GM19438 (cell line): ENCODE data around the gene PPM1H.
"Not testable (repeated sequence)": the region's sequence is repeated elsewhere in the genome, so short reads cannot be mapped to it uniquely, and the experiment has no call there.

ENCODE experiments used
- ATAC-seq: cut with Tn5 transposase; IDR thresholded peaks from one replicate; pipeline ENCODE4 v1.9.1; 2021; ENCODE audit warnings: low read depth; ENCODE audit not compliant: unreplicated experiment

PPM1H gene, protein sequence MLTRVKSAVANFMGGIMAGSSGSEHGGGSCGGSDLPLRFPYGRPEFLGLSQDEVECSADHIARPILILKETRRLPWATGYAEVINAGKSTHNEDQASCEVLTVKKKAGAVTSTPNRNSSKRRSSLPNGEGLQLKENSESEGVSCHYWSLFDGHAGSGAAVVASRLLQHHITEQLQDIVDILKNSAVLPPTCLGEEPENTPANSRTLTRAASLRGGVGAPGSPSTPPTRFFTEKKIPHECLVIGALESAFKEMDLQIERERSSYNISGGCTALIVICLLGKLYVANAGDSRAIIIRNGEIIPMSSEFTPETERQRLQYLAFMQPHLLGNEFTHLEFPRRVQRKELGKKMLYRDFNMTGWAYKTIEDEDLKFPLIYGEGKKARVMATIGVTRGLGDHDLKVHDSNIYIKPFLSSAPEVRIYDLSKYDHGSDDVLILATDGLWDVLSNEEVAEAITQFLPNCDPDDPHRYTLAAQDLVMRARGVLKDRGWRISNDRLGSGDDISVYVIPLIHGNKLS

DNA sequence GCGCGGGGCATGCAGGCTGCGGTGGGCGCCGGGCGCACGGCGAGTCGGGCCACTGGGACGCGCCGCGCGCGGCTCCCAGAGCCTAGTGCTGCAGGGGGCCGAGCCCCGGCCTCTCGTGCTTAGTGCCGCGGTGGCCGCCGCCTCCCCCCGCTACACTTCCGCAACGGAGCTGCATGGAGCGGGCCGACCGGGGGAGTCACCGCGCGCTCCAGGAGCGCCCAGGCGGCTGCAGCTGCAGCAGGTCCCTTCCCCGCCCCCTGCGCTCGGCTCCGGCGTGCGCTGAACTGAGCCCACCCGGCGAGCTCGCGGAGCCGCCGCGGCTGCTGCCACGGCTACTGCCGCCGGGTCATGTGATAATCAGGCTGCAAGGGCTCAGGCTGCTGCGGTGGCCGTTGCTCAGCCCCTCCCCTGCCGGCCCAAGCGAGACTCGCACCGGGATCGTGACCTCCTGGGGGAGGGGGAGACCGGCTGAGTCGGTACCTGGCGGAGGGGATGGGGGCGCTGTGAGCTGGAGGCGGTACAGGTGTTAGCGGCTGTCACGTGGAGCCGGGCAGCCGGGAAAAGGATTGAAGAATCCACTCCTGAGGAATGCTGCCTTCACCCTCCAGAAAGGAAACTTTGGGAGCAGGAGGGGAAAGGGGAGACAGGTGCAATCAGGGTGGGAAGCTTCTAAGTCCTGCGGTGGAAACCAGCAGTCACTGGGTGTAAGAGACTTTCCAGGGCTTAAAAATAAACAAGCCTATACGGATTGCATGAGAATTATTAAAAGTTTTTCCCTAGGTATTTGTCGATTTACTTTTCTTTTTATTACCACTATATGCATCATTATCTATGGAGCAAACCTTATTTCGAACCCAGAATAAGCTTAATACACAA is at the start of gene PPM1H:
Gene PPM1H (minus strand): TSS at position 352 of the 876 bp plus-strand sequence. CDS start 414 bp downstream, outside the sequence.
- peak; percentile 81 for ATAC-seq

DNA sequence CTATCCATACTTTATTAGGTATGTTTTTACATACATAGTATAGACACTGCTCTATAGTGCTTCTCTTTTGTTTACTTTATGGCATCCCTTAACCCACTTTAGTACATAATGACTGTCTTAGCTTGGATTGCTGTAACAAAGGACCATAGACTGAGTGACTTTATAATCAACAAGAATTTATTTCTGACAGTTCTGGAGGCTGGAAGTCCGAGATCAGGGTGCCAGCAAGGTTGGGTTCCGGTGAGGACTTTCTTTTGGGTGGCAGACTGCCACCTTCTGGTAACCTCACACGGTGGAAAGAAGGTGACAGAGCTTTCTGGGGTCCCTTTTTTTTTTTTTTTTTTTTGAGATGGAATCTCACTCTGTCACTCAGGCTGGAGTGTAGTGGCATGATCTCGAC is 48.6 kb upstream of the PPM1H start:
- no peak for ATAC-seq

DNA sequence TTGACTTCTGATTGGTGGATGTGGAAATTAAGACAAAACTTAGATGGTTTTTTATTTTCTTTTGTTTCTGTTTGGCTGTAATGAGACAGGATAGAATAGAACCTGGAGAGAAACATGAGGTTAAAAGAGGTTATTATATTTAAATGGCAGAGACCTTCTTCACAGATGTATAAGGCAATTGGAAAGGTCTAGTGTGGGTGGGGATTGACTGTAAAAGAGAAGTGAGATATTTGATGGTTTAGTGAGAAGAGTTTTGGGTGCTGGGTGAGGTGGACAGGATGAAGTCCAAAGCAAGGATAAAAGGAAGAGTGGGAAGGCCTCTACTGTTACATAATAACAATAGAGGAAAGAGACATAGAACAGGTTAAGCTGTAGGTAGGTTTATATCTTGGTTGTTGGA is 43.8 kb upstream of the PPM1H start:
- no peak for ATAC-seq

DNA sequence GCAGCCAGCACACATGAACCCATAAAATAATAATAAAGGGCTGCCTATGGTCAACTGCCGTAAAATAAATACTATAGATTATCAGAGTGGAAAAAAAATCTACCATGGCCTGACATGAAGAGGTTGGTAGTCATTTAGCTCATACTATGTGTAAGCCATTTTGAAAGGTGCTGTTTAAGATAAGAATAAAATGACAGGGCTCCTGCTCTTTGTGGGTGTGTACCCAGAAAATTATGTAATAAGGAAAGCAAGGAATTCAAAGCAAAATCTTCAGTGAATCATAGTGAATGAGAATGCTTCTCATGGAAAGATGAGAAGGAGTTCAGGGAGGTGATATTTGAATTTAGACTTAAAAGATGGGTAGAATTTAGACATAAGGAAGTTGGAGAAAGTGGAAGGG is 42.9 kb upstream of the PPM1H start:
- no peak for ATAC-seq

DNA sequence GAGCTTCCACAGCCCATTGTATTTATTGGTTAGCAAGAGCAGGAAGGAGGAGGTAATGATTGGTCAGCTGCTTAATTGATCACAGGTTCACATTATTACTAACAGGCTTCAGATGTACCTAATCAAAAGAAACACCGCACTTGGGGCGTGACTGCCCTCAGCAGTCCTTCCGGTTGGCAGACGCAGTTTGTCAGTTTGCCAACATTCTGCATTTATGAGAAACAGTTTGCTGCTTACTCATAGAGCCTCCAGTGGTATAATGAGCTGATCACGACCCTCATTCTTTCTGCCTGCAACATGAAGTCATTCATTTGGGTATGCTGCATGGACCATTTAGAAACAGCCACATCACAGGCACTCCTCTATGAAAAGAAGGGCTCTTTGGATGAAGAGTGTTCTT is 42.5 kb upstream of the PPM1H start:
- no peak for ATAC-seq

DNA sequence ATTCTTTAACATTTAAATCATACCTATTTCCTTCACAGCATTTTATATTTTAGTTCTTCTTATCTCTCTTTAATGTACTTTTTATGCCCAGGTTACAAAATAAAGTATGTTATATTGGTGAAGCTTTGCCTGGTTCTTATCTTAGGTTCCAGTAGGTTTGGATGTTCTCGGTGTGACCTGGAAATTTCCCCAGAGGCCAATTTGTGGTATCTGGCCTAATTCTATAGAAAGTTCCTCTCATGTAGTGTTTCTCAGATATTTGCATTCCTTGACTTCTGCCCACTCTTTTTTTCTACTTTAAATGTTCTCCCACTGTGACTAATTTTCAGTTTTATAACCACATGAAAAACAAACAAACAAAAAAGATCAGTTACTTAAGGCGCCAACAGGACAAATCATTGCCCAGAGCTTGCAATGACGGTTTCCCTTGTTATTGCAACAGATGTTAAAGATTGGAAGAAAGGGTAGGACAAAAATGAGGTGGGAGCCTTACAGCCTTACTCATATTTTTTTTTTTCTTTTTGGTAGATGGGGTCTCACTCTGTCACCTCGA is 41.2 kb upstream of the PPM1H start:
- ATAC-seq, result no peak

DNA sequence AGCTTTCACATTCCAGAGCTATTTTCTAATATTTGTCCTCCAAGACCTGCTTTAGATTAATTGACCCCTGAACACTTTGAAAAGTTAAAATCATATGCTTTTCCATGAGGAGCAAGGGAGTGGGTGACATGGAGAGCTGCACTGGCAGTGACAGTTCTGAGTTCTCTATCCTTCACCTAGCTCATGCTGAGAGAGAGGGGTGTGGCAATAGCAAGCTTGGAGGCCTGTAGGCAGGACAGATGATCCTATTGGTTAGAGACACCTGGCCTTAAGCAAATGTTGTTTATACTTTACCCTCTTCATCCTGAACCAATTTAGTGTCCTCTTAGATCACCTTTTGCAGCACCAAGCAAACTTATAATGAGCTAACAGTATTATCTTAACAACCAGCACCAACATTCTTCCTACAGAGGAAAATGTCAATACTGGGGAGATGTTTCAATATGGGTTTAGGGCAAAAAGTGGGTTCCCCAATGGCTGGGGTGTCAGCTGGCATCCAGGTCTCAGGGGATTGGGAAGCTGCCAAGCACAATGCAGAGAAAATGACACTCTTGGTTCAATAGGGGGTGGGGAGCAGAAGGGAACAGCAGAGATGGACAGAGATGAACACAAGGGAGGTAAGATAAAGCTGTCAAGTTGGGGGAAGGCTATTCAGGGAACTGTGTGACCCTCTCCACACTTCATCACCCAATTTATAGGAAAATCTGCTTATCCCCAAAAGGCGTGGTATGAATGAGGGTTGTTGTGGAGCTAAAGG is 37.0 kb upstream of the PPM1H start:
- no peak for ATAC-seq

DNA sequence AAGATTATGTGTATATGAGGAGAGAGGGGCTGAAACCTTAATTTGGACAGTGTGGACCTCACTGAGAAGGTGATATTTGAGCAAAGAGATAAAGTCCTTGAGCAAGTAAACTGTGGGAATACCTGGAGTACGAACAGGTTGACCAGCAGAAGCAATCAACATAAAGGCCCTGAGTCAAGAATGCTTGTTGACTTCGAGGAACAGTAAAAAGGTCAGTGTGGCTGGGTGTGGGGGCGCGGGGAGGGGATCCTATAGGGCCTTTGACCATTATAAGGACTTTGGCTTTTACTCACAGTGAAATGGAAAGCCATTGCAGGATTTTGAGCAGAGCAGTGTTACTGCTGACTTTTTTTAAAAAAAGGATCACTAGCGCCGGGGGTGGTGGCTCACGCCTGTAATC is 34.7 kb upstream of the PPM1H start:
- no peak for ATAC-seq

DNA sequence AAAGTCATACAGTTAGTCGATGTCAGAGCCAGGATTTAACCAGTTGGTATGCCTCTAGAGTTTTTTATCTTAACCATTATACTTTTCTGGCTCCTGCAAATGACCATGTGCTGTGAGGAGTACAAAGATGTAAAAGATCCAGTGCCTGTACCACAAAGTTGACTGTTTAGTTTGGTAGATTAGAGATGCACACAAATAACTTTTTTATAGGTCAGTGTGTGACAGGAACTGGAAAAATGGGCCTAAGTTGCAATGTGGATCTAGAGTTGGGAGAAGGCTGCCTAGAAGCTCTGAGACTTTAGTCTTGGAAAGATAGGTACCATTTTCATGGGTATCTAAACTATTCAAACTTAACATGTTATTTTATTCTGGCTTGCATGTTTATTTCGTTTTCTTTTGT is 32.8 kb upstream of the PPM1H start:
- no peak for ATAC-seq

DNA sequence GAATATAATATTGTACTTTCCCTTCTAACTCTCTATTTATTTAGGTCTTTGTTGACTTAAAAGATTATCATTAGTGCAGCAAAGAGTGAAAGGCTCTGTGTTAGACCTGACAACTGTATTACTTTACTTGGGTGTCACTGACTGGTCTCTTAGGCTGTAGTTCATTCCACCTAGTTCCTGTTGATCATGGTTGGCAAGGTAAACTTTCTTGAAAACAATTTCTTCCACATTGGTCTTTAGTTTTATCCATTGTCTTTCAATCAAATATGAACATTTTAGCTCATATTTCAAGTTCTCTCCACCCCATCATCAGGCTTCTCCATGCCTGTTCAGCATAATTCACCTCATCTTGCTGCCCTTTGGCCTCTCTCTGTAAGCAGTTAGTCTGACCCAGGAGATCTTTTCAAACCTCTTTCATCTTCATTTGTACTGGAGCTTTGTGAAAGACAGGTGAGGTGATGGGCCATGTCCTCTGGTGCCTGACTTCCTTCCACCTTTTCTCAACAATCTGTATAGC is 32.1 kb upstream of the PPM1H start:
- no peak for ATAC-seq

DNA sequence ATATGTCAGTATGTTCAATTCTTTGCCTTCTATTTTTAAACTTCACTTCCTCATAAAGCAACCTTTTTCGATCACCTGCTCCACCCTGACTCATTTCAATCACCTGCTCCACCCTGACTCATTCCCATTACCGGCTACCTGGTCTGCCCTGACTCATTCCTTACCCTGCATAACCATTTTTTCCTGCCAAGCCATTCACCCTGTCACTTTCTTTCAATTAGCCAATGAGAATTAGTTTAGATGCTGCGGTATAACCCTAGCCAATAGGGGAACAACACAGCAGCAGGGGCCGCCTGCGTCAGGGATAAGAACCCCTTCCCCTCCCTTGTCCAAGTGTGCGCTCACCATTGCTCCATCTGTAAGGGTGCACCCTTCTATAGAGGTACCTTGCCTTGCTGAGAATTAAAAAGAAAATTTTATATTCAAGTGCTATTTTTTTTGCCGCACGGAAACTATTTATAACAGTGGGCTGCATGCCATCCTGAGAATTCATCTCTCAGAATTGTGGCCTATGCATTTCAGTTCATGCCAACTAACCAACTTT is 31.6 kb upstream of the PPM1H start:
- ATAC-seq, result not testable (repeated sequence)

DNA sequence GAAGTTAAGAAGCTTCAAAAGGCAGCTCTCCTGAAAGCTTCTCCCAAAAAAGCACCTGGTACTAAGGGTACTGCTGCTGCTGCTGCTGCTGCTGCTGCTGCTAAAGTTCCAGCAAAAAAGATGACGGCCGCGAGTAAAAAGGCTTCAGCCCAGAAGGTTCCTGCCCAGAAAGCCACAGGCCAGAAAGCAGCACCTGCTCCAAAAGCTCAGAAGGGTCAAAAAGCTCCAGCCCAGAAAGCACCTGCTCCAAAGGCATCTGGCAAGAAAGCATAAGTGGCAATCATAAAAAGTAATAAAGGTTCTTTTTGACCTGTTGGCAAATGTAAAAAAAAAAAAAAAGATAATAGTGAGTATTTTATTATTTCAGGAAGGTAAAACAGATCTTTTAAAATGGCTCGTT is 30.8 kb upstream of the PPM1H start:
- not testable (repeated sequence) for ATAC-seq

DNA sequence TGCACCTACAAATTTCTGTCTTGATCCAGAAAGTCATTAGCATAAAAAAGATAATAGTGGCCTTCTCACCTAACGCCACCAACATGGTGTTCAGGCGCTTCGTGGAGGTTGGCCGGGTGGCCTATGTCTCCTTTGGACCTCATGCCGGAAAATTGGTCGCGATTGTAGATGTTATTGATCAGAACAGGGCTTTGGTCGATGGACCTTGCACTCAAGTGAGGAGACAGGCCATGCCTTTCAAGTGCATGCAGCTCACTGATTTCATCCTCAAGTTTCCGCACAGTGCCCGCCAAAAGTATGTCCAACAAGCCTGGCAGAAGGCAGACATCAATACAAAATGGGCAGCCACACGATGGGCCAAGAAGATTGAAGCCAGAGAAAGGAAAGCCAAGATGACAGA is 30.3 kb upstream of the PPM1H start:
- not testable (repeated sequence) for ATAC-seq

DNA sequence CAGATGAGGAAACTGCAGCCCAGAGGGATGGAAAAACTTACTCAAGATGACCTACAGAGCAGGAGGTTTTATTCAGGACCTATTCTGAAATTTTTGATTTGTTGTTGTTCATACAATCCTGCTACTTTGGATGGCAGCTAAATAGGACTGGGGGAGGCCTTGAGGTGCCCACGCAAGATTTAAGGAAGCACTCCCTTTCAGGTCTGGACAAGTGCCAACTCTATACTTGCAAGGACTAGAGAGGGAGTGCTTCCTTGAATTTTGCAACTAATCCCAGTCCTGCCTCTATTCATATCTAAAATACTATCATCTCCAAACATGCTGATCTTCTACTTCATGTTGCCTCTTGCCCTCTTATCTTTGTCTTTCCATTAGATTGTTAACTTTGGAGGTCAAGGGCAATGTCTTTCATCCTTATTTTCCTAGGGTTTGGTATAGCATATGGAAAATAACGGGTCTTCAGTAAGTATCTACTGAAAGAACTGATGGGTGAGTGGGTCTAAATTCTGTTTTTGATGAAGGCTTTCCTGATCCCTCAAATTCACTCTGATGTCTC is 28.6 kb upstream of the PPM1H start:
- ATAC-seq, result no peak

DNA sequence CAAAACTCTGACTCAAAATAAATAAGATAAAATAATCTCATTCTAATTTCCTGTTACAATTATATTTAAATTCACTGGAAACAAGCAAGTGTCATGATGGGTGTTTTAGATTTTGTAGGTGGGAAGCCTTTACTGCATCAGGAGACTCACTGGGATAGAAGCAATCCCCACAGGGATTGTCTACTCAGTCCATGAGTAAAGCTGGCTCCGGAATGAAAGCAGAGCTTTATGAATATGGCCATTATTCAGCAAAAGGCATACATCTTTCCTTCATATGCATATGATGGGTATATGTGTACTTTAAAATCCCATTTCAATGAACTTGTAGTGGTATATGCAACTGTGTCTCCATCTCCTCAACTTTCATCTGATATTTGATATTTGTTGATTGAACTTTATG is 25.4 kb upstream of the PPM1H start:
- no peak for ATAC-seq

DNA sequence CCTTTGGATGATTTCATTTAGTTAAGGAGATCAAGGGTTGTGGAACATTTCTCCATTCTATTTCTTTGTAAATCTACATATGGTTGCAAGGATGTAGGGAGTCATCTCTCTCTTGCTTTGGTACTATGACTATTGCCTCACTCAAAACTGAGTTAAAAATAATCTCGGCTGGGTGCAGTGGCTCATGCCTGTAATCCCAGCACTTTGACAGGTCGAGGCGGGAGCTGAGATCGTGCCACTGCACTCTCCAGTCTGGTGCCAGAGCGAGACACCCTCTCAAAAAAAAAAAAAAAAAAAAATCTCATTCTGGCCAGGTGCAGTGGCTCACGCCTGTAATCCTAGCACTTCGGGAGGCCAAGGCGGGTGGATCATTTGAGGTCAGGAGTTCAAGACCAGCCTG is 24.8 kb upstream of the PPM1H start:
- no peak for ATAC-seq

DNA sequence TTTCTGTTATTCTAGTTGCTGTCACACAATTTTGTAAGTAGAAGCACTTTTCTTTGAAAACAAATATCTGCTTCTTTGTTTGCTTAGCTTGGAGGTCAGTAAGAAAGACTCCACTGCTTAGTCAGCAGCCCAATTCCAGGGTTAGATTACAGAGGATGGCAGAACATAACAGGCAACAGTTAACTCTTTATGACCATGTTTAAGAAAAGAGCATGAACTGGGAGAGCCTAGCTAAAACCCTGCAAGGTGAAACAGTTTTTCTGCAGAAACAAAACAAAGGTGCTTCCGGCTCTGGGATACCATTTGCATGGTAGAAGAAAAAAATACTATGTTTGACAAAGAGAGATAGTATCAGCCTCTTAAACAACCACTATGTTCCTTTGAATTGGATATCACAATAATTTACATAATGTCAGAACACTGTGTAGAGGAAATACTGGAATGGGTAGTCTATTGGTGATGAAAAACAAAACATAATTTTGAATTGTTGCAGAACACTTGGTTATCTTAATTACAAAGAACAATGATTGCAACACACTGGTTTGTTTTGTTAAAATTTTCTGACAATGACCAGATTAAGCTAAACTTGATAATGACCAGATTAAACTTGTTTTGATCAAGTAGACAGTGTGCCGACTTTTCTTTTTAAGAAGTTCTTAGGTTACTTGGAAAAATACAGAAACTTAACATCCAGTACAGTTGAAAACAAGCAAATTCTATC is 22.4 kb upstream of the PPM1H start:
- ATAC-seq, result no peak

DNA sequence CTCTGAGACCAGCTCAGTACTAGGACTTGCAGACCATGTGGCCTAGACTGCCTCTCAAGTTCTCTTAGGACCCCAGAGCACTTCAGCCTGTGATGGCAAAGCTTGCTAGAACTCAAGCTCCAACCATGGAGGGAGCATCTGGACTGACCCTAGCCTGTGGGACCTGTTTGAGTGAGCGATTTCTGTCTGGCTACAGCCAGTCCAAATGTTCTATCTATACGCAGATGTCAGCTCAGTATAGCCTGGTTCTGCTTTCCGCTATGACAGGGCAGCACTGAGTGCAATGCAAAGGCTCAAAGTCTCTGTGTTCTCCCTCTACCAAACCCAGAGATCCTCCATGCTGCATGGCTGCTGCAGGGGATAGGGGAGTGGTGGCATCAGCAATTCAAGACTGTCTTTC is 20.7 kb upstream of the PPM1H start:
- ATAC-seq, result no peak

DNA sequence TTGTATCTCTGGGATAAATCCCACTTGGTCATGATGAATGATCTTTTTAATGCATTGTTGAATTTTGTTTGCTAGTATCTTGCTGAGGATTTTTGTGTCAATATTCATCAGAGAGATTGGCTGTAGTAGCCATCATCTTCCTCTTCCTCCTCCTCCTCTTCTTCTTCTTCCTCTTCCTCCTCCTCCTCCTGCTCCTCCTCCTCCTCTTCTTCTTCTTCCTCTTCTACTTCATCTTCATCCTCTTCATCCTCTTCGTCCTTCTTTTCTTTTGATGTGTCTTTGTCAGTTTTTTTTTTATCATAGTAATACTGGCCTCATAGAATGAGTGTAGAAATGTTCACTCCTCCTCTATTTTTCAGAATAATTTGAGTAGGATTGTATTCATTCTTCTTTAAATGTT is 15.4 kb upstream of the PPM1H start:
- no peak for ATAC-seq
